Measurements from ENCODE around the gene SAMD4A. TPM values are rescaled to one million over a fixed set of nuclear protein-coding genes. Genes with fewer than 3 reads are reported as not detected.
"Not testable (repeated sequence)": the region's sequence is repeated elsewhere in the genome, so short reads cannot be mapped to it uniquely, and the experiment has no call there.

The SAMD4A gene
- total and polyA plus RNA-seq, 2 experiments from 2014 or later = 7.2 to 33.0 TPM

GRCh38 chr14:54621686-54622085 is 54.8 kb downstream of the SAMD4A start:
- Histone ChIP-seq H3K4me1 (ENCODE audit: insufficient read depth) (peaks cover 45% of the 10 kb centered on the region), H3K27ac (peak overlapping the region; percentile 23), H3F3A (ENCODE audit: insufficient read depth) (peaks cover 27% of the 10 kb centered on the region), H3K9me2 (ENCODE audit: insufficient read depth) (no peaks in the 10 kb centered on the region), H3K4me3 (no peak overlapping the region), H3K27me3 (replicated peaks; ENCODE audit: insufficient read depth) (no peaks in the 10 kb centered on the region), H3K79me2 (ENCODE audit: insufficient read depth) (peaks cover 100% of the 10 kb centered on the region), H4K20me1 (ENCODE audit: insufficient read depth) (no peaks in the 10 kb centered on the region), H2AFZ (no peak overlapping the region), H3K9me3 (ENCODE audit: low read depth) (no peaks in the 10 kb centered on the region), H3K36me3 (ENCODE audit: low read depth) (no peaks in the 10 kb centered on the region), H3K9ac (no peak overlapping the region), H3K4me2 (ENCODE audit: unreplicated experiment) (peak overlapping the region; percentile 20)
- in situ Hi-C loops (cut with MboI) = no loop called here
- TF ChIP-seq EZH2phosphoT487 (IDR thresholded peaks at IDR 0.05; ENCODE audit: insufficient read depth, low read depth) = no peak
- no peak for TF ChIP-seq EZH2 (IDR thresholded peaks at IDR 0.05; ENCODE audit: insufficient read depth, poor library complexity, severe bottlenecking)
- peak; percentile 60 for DNase-seq

GRCh38 chr14:54622192-54622958 is 55.4 kb downstream of the SAMD4A start:
- DNase-seq = no peak
- no peak overlapping the region for H2AFZ ChIP-seq
- H3K36me3 ChIP-seq (ENCODE audit: low read depth) = no peaks in the 10 kb centered on the region
- in situ Hi-C loops (cut with MboI) = no loop called here
- H3K4me1 ChIP-seq (ENCODE audit: insufficient read depth) = peaks cover 44% of the 10 kb centered on the region
- no peak for TF ChIP-seq EZH2phosphoT487 (IDR thresholded peaks at IDR 0.05; ENCODE audit: insufficient read depth, low read depth)
- no peak for TF ChIP-seq EZH2 (IDR thresholded peaks at IDR 0.05; ENCODE audit: insufficient read depth, poor library complexity, severe bottlenecking)
- peak overlapping the region; percentile 23 for H3K27ac ChIP-seq
- H4K20me1 ChIP-seq (ENCODE audit: insufficient read depth) = no peaks in the 10 kb centered on the region
- H3K79me2 ChIP-seq (ENCODE audit: insufficient read depth) = peaks cover 100% of the 10 kb centered on the region
- no peak overlapping the region for H3K4me3 ChIP-seq
- no peaks in the 10 kb centered on the region for H3K27me3 ChIP-seq (replicated peaks; ENCODE audit: insufficient read depth)
- no peak overlapping the region for H3K9ac ChIP-seq
- peaks cover 27% of the 10 kb centered on the region for H3F3A ChIP-seq (ENCODE audit: insufficient read depth)
- WGBS, 2 experiments (ENCODE audit: low coverage in 1 of 2, low lambda C conversion rate in 2 of 2, missing lambda C conversion rate in 2 of 2) = 93% methylated on average over 9 of the region's 9 CpGs
- no peaks in the 10 kb centered on the region for H3K9me3 ChIP-seq (ENCODE audit: low read depth)
- H3K9me2 ChIP-seq (ENCODE audit: insufficient read depth) = no peaks in the 10 kb centered on the region
- no peak overlapping the region for H3K4me2 ChIP-seq (ENCODE audit: unreplicated experiment)

GRCh38 chr14:54623279-54624004 is 56.5 kb downstream of the SAMD4A start:
- 94 to 100% methylated on average over 1 of the region's 1 CpG for WGBS, 2 experiments (ENCODE audit: low coverage in 1 of 2, low lambda C conversion rate in 2 of 2, missing lambda C conversion rate in 2 of 2)
- Histone ChIP-seq H3K27ac (no peak overlapping the region), H3K36me3 (ENCODE audit: low read depth) (no peaks in the 10 kb centered on the region)

GRCh38 chr14:54624005-54624358 is 57.1 kb downstream of the SAMD4A start:
- H4K20me1 ChIP-seq (ENCODE audit: insufficient read depth); H3K9ac ChIP-seq; in situ Hi-C loops (cut with MboI); H3K27me3 ChIP-seq (replicated peaks; ENCODE audit: insufficient read depth); H3K9me3 ChIP-seq (ENCODE audit: low read depth); H2AFZ ChIP-seq; H3K36me3 ChIP-seq (ENCODE audit: low read depth); H3K9me2 ChIP-seq (ENCODE audit: insufficient read depth); H3K4me3 ChIP-seq; H3K4me2 ChIP-seq (ENCODE audit: unreplicated experiment); DNase-seq; H3K27ac ChIP-seq: not testable (repeated sequence)
- WGBS, 2 experiments (ENCODE audit: low coverage in 1 of 2, low lambda C conversion rate in 2 of 2, missing lambda C conversion rate in 2 of 2) = 95 to 97% methylated on average over 19 of the region's 19 CpGs
- peaks cover 100% of the 10 kb centered on the region for H3K79me2 ChIP-seq (ENCODE audit: insufficient read depth)
- H3K4me1 ChIP-seq (ENCODE audit: insufficient read depth) = peaks cover 52% of the 10 kb centered on the region
- peaks cover 29% of the 10 kb centered on the region for H3F3A ChIP-seq (ENCODE audit: insufficient read depth)

More at GRCh38 chr14:54623279-54624004, 56.5 kb downstream of the SAMD4A start:
- H3K79me2 ChIP-seq (ENCODE audit: insufficient read depth) = peaks cover 100% of the 10 kb centered on the region
- no peaks in the 10 kb centered on the region for H3K9me3 ChIP-seq (ENCODE audit: low read depth)
- 0 out of 2 replicates have a peak, but pooled peaks cover 4% of the 10 kb centered on the region for H4K20me1 ChIP-seq (ENCODE audit: insufficient read depth)
- TF ChIP-seq EZH2 (IDR thresholded peaks at IDR 0.05; ENCODE audit: insufficient read depth, poor library complexity, severe bottlenecking) (no peak), EZH2phosphoT487 (IDR thresholded peaks at IDR 0.05; ENCODE audit: insufficient read depth, low read depth) (no peak)
- H3K4me3 ChIP-seq = no peak overlapping the region
- H3K4me1 ChIP-seq (ENCODE audit: insufficient read depth) = peaks cover 49% of the 10 kb centered on the region
- H3K9me2 ChIP-seq (ENCODE audit: insufficient read depth) = no peaks in the 10 kb centered on the region
- H3K27me3 ChIP-seq (replicated peaks; ENCODE audit: insufficient read depth) = no peaks in the 10 kb centered on the region
- no peak overlapping the region for H3K4me2 ChIP-seq (ENCODE audit: unreplicated experiment)
- no peak overlapping the region for H2AFZ ChIP-seq
- in situ Hi-C loops (cut with MboI) = no loop called here
- H3F3A ChIP-seq (ENCODE audit: insufficient read depth) = peaks cover 28% of the 10 kb centered on the region
- no peak overlapping the region for H3K9ac ChIP-seq
- no peak for DNase-seq
